GM21737 (cell line): ENCODE measurements around the gene KRT24.
"Not testable (repeated sequence)": the region's sequence is repeated elsewhere in the genome, so short reads cannot be mapped to it uniquely, and the experiment has no call there.

ENCODE experiments used
- ATAC-seq: cut with Tn5 transposase; IDR thresholded peaks from one replicate; pipeline ENCODE4 v1.9.1; 2021; ENCODE audit warnings: mild to moderate bottlenecking, moderate library complexity; ENCODE audit not compliant: unreplicated experiment

KRT24 gene

DNA sequence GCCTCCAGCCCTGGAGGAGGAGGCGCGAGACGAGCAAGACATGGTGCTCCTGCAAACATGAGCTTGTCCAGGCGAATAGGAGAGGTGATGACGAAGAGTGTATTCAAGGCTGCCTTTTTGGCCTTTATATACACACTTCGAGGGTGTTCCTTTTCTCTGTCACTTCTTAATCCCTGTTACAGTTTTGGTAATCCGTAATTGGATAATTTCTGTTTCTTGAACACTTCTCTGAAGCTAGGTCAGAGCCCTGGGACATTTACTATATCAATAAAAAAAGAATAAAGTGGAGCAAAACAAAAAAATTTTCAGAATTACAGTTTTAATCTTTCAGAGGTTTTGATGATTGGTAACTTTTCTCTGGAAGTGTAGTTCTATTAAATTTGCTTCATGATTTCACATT lies at the start of gene KRT24:
TSS of gene KRT24 (minus strand) at position 101 of the 400 bp plus-strand sequence. CDS start at position 42, 59 bp downstream.
- ATAC-seq, result no peak

DNA sequence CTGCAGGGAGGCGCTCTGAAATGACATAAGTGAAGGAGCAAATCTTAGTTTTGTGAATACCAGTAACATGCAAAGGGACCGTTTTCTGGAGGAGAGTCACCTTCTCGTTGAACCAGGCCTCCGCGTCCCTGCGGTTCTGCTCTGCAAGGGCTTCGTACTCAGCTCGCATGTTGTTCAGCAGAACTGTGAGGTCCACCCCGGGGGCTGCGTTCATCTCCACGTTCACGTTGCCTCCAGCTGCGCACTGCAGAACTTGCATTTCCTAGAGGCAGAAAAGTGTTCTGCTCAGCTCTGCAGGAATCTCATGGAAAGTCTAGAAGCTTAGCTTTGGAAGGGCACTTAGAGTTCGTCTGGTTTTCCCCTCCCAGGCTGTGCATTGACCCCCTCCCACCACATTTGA lies 47.5 kb upstream of the KRT24 start:
- no peak for ATAC-seq

DNA sequence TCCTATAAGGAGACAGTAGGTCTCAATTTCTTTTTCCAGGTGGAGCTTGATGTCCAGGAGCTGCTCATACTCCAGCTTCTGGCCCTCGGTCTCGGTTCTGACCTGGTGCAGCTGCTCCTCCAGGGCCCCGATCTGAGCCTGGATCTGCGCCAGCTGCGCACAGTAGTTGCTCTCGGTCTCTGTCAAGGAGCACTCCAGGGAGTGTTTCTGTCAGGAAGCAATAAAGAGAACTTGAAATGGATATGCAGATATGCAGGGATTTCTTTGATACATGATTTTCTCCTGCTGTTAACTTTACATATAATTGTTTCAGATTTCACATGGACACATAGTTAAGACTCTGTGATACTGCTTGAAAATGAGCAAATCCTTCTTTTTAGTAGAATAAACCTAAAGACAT lies 46.8 kb upstream of the KRT24 start:
- ATAC-seq, result no peak

DNA sequence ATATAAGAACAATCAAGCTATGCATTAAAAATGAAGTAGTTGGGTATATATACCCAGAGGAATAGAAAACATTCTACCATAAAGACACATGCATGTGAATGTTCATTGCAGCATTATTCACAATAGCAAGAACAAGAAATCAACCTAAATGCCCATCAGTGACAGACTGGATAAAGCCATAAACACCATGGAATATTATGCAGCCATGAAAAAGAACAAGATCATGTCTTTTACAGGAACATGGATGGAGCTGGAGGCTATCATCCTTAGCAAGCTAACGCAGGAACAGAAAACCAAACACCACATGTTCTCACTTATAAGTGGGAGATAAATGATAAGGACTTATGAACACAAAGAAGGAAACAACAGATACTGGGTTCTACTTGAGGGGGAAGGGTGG lies 45.1 kb upstream of the KRT24 start:
- not testable (repeated sequence) for ATAC-seq

DNA sequence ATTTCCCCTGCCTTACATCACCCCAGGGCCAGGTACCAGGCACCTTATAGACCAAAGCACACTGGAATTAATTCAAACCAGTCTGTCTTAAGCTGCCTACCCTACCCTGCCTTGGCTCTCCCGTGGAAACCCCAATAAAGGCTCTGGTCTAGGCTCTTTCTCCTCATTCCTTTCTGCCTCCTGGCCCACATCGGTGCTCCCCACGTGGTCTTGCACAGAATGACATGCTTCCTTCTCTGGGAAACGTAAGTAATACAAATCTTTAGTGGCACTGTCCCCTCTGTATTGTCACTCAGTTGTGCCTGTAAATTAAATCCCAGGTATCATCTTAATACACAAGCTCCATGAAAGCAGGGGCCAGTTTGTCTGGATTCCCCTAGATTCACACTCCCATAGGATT lies 35.0 kb upstream of the KRT24 start:
- no peak for ATAC-seq

DNA sequence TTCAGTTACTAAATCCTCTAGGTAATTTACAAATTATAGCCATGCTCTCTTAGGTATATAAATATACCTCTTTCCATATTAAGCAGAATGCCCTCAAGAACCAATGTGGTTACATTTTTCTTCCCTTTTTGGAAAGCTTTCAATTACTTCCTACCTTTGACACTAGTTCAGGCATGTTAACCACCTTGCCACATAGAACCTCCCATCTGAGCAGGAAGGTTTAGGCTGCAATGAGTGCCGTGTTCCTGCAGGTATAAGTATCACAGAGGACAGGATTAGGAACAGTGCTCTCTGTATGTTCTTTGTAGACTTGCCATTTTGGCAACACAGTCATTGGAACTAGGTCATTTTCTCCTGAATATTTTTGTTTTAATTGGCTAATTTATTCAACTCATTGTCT lies 31.5 kb upstream of the KRT24 start:
- ATAC-seq, result no peak

DNA sequence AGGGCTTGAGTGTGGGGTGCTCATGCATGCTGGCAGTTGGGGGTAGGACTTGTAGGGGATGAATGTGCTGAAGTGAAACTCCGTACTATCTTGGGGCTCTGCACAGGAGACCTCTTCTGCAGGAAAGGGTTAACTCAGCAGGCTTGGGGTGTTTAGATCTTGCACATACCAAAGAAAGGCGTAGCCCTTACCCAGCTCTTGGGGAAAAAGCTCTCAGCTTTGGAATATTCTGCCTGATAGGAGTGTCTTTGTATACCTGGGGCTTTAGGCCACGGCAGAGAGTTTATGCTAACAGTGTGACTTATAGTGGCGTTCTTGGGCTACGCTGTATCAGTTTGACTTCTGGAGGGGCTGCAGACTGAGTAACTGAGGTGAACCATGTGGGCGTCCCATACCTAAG lies 30.5 kb upstream of the KRT24 start:
- no peak for ATAC-seq

DNA sequence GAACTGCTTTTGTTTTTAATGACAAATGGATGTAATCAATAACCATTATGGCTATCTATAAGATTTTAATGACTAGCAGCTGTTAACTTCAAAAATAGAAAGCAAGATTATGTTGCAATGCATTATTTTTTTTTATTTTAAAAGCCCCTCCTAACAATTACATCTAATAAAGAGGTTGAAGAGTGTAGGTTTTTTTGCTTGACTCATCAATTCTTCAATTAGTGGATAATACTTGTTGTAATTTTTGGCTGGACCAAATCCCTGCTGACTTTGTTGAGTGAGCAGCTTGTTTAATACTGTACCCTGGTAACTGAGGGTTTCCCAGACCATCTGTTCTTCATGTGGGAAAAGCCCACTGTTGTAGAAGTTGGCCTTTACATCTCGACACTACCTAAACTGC lies 27.4 kb upstream of the KRT24 start:
- ATAC-seq, result no peak

DNA sequence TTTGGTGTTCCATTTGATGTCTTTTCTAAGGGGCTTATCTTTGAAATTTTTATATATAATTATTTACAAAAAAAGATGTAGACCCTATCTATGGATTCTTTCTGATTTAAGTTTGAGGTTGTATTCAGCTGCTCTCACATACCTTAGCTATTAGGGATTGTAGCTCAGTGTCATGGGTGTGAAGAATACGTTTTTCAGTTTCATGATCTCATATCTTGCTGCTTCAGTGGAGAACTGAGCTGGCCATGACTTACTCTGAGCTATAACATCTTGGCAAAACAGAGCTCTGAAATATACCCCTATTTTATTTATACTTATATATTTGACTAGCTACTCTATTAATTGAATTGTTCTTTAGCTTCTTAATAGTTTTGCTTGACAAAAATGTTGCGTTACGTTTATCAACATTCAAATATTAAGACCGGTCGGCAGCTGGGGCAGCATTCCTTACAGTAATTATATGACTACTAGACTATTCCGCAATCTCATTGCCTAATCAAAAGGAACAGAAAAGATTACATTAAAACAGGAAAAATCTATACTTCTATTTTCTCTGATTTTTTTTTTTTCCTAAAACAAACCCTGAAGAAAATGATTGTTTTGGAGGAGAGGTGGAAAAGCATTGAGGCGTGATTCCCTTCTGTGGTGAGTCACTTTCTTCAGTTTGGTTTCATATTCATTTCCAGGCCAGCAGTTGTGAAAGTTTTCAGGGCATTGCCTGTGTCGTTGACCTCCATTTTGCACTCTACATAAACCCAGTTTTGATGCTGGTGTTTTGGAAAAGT lies 24.1 kb upstream of the KRT24 start:
- no peak for ATAC-seq

DNA sequence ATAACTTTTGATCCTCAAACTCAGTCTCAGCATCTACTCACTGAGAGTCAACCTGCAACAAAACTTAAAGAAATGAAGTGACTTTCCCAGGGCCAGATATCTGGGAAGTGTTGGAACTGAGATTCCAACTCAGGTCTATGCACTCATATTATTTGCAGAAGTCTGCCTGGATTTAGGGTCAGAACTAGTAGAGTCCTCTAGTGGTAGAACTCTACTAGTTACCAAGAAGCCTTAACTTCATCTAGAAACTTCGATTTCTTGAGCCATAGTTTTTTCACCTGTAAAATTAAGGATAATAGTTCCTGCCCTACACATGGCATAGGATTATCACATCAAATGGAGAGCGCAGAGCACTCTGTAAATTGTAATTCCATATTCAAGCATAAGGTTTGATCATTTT lies 23.4 kb upstream of the KRT24 start:
- ATAC-seq, result no peak

DNA sequence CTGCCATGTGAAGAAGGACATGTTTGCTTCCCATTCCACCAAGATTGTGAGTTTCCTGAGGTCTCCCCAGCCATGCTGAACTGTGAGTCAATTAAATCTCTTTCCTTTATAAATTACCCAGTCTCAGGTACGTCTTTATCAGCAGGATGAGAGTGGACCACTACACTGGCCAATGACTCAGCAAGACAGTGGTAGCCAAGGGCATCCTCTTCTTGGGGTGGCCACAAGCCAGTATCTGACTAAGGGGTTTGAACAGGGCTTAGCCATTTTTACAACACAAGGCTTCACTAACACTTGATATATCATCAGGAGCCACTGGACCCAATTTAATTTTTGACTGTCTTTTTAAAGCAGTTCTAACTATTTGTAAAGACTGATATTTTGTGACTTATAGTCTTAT lies 21.1 kb upstream of the KRT24 start:
- ATAC-seq, result no peak

DNA sequence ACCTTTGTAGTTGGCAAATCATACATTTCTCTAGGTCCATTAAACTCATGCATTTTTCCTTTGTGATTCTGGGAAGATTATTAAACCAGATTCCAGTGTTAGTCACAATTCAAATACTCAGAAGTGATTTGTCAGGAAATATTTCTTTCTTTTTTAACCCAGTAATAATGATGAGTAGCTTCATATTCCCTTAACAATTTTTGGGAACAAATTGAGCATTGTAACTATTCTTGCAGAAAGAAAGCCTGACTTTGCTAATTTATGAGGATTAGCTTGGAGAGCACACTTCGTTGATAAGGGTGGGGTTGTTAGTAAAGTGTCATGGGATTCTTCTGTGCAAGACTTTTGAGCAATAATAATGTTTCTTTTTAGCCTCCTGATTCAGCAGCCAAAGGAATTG lies 18.7 kb upstream of the KRT24 start:
- ATAC-seq, result no peak

DNA sequence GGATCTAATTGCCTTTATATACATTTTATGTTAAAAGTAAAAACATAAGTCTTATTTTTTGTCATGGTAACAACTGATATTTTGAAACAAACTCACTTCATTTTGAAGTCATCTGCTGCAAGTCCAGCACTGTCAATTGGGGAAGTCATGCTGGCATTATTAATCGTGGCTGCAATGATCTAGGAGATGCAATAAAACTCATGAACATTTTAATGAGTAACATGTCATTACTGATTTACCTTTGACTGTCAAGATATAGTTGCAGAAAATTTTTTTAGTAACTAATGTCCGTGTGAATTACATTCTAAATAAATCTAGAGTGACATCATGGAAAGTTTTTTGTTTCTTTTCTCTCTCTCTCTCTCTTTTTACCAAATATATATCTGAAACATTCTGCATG lies 17.3 kb upstream of the KRT24 start:
- no peak for ATAC-seq

DNA sequence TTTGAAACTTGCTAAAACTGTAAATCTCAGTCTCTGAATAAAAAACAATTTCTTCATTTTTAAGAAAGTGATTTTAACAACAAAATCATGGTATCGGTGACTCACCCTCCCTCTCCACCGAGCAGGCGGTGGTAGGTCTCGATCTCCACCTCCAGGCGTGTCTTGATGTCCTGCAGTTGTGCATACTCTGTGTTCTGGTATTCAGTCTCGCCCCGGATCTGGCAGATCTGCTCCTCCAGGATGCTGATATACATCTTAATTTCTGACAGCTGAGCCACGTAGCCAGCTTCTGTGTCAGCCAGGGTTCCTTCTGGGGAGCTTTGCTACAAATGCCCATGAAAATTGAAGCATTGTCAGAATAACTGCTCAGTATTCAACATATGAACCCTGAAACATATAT lies 15.4 kb upstream of the KRT24 start:
- no peak for ATAC-seq

DNA sequence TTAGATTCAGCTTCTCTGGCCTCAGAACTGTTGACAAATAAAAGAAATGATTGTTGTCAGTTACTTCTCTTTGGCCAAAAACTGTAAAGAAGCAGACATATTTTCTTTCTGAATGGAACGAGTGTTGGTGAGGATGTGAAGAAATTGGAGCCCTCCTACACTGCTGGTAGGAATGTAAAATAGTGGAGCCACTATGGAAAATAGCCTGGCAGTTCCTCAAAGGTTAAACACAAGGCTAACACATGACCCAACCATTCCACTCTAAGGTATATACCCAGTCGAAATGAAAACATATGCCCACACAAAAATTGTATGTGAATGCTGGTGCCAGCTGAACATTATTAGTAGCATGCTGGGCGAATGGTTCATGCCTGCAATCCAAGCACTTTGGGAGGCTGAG lies 14.2 kb upstream of the KRT24 start:
- no peak for ATAC-seq

DNA sequence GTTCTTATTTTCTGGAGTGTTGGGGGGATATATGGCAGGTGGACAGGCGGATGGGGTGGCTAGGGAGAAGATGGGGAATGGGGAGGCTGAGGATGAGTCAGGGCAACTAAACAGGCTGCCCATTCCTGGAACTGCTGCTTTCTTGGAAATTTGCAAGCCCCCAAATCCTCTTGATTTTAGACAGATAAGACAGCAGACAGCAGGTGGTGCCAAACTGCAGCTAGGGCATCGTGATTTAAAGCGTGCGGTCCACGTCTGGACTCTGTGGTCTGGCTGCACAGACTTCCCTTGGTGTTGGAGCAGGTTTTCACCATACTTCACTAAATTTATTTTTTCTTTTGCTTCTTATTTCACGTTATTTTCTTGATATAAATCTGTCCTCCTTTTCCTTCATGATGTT lies 10.9 kb upstream of the KRT24 start:
- ATAC-seq, result no peak

DNA sequence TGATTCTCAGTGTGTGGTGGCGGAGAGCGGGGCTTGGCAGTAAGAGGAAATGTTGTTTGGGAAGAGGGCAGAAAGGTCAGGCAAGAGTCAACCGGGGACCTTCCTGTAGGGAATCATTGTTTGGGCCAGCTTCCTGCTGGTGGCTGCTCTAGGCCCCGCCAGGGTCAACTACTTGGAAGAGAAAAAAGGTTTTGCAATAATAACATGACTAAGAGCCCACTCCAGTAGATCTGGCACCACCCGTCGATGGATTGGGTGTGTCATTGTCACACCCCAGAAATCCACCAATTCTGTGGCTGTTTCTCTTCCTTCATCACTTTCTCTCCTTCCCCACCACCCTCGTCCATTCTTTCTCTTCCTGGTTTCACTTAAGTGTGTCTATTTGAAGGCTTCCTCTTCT lies 4.2 kb upstream of the KRT24 start:
- ATAC-seq, result no peak

DNA sequence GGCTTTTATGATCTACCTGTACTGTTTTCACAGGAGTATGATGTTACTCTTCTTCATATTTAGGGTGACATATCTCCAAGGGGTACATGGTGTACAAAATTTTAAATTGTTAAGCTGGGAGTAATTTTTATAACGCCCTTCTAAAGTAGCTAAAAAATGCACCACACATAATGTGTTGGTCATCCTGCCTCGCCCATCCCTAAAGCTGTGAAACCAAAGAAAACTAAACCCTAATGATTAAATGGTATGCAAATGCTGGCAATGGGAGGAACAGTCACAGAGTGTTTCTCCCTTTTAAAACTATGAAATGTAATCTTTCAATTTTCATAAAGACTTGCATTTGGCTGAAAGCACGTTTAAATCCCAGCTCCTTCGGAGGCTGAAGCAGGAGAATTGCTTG lies 2.0 kb upstream of the KRT24 start:
- no peak for ATAC-seq

DNA sequence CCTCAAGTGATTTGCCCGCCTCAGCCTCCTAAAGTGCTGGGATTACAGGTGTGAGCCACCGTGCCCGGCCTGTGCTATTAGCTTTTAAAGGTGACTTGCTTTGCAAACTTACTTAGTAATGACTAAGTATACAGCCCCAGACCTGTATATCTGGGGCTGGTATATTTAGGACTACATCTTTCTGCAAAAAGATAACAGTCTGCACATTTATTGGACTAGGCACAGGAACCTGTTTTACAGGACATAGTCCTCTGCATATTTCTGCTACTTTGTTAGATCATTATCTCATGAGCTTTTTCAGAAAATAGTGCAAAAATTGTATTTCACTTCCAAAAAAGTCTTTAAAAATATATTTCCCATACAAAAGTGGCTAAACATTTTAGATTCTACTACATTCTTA lies 1.3 kb downstream of the KRT24 start:
- ATAC-seq, result no peak

DNA sequence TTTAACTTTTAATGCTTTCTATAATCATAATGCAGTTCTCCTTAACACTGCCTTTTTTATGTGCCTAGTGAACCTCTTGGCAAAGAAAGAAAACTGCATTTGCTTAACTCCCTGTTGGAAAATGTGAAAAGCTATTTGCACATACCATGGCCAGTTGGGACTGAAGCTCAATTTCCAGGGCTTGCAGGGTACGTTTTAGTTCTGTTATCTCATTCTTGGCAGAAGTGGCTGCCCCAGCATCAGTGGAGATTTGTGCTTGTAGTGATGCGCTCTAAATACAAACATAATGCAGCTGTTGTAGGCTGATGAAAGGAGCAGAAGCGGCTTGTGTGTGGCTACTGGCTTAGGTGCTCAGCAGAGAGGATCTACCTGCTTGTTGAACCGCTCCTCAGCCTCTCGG lies 3.7 kb downstream of the KRT24 start:
- no peak for ATAC-seq

DNA sequence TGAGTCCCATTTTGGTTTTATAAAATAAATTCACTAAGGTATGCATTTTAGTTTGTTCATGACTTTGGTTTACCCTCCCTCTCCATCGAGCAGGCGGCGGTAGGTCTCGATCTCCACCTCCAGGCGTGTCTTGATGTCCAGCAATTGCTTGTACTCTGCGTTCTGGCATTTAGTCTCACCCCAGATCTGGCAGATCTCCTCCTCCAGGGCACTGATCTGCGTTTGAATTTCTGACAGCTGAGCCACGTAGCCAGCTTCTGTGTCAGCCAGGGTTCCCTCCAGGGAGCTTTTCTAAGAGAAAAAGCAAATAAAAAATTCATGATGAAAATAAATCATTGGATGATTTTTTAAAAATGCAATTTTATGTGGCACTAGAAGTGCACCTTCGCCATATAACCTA lies 4.2 kb downstream of the KRT24 start:
- ATAC-seq, result no peak

DNA sequence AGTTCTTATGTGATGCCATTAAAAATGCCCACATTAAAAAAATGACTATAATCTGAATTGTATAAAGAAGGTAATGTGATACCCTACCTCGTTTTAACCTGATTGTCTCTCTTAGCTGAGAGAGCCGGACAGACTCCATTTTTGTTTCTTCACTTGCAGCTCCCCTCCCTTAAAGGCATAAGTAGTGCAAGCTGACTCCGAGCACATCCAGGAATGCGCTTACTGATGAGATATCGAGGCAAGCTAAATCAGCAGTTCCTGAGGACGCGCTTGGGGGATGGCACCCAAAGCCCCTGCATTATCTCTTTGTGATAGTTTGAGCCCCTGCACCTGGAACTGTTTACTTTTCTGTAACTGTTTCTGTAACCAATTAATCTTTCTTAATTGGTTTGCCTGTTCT lies 6.3 kb downstream of the KRT24 start:
- ATAC-seq, result no peak

DNA sequence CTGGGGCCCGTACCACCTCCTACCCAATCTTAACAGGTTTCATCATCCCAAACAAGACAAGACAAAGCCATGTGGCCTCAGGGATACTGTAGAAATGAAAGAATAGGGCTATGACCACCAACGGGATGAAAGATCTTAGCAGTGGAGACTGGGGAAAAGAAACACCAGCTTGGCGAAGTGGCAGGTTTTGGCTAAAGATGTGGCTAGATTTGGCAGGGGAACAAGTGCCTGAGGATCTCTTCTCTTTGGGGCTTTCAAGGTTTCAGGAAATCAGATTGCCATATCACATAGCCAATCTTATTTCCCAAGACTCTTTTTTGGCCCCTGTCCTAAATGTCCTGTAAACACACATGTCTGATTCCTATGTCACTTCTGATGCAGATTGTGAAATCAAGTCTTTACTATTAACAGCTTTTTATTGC lies 6.9 kb downstream of the KRT24 start:
- no peak for ATAC-seq
